Right lung (tissue), 10 donors: ENCODE measurements around the gene CASKIN1. TPM values are rescaled to one million over a fixed set of nuclear protein-coding genes. Genes with fewer than 3 reads are reported as not detected.
"Not testable (repeated sequence)": the region's sequence is repeated elsewhere in the genome, so short reads cannot be mapped to it uniquely, and the experiment has no call there.

ENCODE experiments used
- DNase-seq, 2 donors: peaks; one replicate each; pipeline ENCODE4 v3.0.0-alpha.2; 2013
- long read RNA-seq, 8 donors: transcript quantifications; one replicate each; lab custom pipeline, GENCODE V29; 2026
- polyA plus RNA-seq, 5 donors: library from polyadenylated mRNA; unstranded; fragments of 120-200 nt; gene quantifications; one replicate each; pipeline versions ENCODE4 v1.2.1 to v1.2.3, GENCODE V29; 2013; ENCODE audit warnings: inconsistent platforms in 1 of 5, low replicate concordance in 1 of 5; ENCODE audit not compliant: insufficient read length in 5 of 5, insufficient read depth in 1 of 5

The CASKIN1 gene, protein sequence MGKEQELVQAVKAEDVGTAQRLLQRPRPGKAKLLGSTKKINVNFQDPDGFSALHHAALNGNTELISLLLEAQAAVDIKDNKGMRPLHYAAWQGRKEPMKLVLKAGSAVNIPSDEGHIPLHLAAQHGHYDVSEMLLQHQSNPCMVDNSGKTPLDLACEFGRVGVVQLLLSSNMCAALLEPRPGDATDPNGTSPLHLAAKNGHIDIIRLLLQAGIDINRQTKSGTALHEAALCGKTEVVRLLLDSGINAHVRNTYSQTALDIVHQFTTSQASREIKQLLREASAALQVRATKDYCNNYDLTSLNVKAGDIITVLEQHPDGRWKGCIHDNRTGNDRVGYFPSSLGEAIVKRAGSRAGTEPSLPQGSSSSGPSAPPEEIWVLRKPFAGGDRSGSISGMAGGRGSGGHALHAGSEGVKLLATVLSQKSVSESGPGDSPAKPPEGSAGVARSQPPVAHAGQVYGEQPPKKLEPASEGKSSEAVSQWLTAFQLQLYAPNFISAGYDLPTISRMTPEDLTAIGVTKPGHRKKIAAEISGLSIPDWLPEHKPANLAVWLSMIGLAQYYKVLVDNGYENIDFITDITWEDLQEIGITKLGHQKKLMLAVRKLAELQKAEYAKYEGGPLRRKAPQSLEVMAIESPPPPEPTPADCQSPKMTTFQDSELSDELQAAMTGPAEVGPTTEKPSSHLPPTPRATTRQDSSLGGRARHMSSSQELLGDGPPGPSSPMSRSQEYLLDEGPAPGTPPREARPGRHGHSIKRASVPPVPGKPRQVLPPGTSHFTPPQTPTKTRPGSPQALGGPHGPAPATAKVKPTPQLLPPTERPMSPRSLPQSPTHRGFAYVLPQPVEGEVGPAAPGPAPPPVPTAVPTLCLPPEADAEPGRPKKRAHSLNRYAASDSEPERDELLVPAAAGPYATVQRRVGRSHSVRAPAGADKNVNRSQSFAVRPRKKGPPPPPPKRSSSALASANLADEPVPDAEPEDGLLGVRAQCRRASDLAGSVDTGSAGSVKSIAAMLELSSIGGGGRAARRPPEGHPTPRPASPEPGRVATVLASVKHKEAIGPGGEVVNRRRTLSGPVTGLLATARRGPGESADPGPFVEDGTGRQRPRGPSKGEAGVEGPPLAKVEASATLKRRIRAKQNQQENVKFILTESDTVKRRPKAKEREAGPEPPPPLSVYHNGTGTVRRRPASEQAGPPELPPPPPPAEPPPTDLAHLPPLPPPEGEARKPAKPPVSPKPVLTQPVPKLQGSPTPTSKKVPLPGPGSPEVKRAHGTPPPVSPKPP (N-terminal part only)
- under 1 TPM; 0.16 to 0.85 (median 0.50) TPM for polyA plus RNA-seq
- long read RNA-seq, donor 1 = 0 reads
- long read RNA-seq, donor 2 = 0 reads
- long read RNA-seq, donor 3, partial matches to known transcripts = 21 of 21 reads
- long read RNA-seq, donor 3, other reads (novel, unspliced or antisense) = 0 of 21 reads
- long read RNA-seq, donor 4, partial matches to known transcripts = 19 of 19 reads
- long read RNA-seq, donor 4, other reads (novel, unspliced or antisense) = 0 of 19 reads
- long read RNA-seq, donor 5 = 0 reads
- long read RNA-seq, donor 6, partial matches to known transcripts = 30 of 51 reads
- long read RNA-seq, donor 6, other reads (novel, unspliced or antisense) = 21 of 51 reads
- long read RNA-seq, donor 7 = 0 reads
- long read RNA-seq, donor 8 = 0 reads

DNA sequence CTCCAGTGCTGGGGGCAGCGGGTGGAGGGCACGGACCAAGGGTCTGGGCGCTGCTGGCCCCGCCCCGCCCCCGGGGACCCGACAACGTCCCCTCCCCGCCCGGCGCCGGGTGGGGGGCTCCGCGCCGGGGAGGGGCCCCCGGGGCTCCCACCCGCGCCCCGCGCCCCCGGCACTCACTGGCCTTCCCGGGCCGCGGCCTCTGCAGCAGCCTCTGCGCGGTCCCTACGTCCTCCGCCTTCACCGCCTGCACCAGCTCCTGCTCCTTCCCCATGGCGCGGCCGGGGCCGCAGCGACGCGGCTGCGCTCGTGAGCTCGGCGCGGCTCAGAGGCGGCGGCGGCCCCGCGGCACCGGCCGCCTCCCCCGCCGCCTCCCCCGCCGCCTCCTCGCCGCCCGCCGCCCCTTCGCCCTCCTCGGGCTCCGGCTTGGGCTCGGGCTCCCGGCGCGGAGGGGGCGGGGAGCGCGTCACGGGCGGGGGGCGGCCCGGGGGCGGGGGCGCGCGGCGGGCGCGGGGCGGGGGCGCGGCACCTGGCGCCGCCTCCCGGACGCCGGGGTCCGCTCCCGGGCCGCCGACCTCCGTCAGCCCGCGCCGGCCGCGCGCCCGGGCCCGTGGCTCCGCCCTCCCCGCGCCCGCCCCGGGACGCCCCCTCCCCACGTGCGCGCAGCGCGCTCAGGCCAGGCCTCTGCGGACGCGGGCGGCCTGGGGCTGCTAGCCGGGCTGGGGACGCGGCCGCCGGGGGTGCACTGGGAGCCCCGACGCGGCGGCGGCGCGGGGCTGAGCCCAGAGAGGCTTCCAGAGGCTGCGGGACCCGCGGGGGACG lies at the start of gene CASKIN1:
Gene CASKIN1 (minus strand): TSS at position 444 of the 819 bp plus-strand sequence. CDS start 173 bp downstream, at position 271.
- DNase-seq = no peak

DNA sequence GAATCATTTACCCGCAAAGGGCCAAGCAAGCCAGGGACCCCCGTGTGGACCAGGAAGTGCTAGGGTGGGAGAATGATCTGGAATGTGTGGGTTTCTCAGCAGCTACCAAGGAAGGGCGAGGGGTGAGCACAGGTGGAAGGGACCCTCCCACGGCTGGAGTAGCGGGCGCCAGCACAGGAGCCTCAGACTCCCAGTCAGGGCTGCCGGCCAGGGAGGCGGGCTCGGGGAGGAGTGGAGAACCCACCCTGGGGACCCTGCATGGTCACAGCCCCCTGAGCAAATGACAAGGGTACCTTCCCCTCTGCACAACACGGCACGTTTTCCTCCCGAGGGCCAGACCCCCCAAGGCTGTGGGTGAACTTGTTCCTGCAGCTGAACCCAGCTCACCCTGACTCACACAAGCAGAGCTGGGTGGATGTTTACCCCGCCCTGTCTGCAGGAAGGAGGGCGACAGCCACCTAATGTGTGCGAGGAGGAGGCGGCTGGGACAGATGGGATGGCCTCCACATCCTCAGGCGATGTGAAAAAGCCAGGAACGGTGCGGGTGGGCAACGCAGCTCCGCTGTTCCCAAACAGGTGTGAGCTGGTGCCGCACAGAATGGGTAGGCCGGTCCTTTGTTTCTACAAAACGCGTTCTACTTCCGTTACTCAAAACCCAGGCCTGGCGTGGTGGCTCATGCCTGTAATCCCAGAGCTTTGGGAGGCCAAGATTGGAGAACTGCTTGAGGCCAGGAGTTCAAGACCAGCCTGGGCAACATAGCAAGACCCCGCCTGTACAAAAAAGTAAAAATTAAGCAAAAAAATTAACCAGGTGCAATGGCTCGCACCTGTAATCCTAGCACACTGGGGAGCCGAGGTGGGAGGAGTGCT lies 48.8 kb upstream of the CASKIN1 start:
- DNase-seq = no peak

DNA sequence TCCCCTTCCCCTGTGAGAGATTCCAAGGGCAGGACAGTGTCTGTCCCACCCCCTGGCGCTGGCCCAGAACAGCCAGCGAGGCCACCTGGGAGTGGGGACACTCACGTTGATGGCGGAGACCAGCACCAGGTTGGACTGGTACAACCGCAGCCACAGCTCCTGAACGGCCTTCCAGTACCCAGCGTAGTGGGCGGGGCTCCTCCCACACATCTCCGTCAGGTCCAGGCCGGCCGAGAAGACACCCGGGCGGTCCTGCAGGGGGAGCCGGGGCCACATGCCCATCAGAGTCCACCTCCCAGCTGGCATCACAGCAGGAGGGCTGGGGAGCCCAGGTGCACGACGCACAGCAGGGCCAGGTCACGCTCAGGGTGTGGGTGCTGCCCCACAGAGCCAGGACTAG lies 47.9 kb upstream of the CASKIN1 start:
- DNase-seq = no peak

DNA sequence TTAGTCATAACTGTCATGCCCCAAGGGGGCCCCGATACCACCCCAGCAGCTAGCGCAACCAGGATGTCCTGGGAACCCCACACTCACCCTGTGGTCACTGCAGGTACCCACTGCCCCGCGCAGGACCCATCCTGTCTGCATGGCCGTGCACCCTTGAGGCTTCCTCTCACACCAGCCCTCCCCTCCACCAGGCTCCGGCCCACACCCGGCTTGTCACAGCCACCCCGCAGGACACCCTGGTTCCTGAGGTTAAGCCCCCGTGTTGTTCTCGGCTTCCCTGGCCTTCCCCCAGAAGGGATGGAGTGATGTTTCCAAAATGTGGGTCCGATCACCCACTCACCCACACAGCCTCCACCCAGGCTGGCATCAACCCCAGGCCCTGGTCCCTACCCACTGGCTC lies 47.4 kb upstream of the CASKIN1 start:
- DNase-seq = no peak

DNA sequence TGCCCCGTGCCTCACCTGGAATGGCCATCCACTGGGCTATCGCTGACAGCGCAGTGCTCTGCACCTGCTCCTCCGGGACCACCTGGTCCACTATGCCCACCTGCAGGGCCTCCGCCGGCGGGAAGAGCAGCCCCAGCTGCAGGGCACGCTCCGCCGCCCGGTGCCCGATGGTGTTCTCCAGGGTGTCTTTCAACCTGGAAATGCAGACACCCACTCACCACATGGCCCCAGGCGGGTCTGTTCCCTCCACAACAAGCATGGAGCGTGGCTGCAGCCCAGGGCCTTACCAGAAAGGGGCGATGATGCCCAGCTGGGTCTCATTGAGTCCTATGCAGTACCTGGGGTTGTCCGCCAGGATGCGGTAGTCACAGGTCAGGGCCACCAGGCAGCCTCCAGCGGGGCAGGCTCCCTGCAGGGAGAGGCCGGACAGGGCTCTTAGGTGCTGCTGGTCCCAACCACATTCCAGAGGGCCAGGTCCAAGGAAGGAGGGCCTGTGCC lies 46.7 kb upstream of the CASKIN1 start:
- DNase-seq = no peak

DNA sequence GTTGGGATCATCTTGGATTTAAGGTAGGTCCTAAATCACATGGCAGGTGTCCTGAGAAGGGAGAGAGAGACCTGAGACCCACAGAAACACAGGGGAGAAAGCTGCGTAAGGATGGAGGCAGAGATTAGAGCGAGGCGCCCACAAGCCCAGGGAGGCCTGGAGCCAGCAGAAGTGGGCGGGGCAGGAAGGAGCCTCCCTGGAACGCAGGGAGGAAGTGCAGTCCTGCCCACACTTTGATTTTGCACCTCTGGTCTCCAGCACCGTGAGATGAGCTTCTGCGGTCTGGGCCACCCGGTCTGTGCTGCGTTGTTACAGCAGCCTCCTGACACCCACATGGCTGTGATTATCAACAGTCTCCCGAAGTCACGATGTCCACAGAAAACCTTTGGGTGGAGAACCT lies 46.2 kb upstream of the CASKIN1 start:
- no peak for DNase-seq

DNA sequence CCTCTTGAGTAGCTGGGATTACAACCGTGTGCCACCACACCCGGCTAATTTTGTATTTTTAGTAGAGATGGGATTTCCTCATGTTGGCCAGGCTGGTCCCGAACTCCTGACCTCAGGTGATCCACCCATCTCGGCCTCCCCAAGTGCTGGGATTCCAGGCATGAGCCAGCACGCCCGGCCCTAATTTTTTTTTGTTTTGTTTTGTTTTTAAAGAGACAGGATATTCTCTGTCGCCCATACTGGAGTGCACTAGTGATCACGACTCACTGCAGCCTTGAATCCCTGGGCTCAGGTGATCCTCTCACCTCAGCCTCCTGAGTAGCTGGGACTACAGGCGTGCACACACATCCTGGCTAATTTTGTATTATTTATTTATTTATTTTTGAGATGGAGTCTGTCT lies 43.9 kb upstream of the CASKIN1 start:
- DNase-seq = not testable (repeated sequence)

DNA sequence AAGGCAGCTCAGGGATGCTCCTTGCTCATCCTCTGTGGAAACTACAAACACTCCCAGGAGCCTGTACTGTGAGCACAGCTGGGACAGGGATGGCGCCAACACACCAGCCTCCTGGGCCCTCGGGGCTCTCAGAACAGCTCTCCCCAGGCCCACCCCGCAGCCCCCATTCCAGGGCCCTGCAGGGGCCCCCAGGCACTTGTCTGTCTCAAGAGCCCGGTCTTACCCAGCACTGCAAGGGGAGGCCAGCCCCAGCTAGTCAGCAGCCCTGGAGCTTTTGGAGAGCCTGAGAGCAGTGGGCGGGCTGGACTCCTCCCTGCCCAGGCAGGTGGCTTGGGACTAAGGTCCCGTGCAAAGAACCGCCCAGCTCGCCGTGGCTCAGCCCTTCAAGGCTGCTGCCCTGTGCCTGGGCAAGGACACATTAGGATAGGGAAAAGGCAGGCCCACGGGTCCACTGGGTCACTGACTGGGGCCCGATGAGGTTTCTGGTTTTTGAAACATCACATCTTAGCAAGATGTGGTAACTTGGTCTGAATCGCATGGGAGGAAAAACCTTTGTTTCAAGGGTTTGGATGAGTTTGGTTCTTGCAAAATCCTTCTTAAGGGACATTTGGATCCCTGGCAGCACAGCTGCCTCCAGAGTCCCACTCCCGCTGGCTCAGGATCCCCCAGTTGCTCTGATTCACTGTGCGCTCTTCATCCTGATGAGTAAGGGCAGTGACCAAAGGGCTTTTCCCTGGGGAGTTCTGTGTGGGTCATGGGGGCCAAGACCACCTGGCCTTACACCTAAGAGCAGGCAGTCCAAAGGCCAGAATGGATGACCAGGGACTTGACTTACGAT lies 42.7 kb upstream of the CASKIN1 start:
- no peak for DNase-seq

DNA sequence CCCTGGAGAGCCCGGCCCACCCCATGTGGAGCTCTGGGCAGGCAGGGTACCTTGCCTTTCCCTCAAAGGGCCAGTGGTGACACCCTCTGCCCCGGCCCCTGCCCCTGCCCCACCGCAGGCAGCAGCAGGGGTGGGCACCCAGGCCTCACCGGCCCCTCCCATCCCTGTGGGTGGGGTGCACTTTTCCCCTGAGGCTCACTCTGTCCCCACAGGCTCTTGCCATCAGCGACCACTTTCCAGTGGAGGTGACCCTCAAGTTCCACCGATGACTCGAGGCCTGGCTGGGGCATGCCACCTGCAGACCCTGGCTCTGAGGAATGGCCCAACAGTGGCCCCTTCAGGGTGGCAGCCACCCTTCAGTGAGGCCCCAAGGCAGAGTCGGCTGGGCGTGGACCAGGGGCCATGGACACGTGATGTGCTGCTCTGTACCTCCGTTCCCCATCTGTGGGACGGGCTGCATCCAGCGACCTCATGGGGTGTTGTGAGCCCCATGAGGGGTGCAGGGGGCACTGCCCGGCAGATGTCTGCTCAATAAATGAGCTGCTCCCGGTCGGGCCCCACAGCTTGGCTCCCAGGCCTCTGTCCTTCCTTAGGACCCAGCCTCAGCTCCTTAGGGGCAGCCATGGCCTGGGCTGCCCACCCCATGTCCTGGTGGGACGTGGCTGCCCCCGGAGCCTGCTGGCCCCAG lies 41.9 kb upstream of the CASKIN1 start:
- no peak for DNase-seq

DNA sequence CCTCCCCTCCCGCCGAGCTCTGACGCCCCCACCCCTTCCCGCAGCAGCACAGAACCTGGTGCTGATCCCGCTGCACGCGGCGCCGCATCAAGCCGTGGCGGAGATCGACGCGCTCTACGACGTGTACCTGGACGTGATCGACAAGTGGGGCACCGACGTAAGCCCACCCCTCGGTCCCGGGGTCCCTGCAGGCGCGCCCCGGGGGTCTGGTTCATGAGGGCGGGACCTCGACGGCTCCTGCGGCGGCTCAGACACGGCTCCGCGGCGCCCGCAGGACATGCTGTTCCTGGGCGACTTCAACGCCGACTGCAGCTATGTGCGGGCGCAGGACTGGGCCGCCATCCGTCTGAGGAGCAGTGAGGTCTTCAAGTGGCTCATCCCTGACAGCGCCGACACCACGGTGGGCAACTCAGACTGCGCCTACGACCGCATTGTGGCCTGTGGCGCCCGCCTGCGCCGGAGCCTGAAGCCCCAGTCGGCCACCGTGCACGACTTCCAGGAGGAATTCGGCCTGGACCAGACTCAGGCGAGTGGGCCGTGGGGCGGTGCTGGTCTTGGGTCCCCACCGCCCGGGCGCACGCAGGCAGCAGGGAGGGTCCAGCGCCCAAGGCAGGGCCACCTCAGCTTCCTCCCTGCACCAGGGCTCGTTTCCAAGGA lies 41.2 kb upstream of the CASKIN1 start:
- no peak for DNase-seq

DNA sequence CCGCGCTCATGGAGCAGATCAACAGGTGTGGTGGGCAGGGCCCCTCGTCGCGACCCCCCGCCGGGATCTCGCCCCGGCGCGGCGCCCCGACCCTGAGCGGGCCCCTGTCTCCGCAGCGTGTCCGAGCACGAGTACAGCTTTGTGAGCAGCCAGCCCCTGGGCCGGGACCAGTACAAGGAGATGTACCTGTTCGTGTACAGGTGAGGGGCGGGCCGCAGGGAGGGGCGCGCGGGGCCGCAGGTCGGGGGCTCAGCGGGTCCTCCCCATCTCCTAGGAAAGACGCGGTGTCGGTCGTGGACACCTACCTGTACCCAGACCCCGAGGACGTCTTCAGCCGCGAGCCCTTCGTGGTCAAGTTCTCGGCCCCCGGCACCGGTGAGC lies 40.7 kb upstream of the CASKIN1 start:
- DNase-seq = no peak

DNA sequence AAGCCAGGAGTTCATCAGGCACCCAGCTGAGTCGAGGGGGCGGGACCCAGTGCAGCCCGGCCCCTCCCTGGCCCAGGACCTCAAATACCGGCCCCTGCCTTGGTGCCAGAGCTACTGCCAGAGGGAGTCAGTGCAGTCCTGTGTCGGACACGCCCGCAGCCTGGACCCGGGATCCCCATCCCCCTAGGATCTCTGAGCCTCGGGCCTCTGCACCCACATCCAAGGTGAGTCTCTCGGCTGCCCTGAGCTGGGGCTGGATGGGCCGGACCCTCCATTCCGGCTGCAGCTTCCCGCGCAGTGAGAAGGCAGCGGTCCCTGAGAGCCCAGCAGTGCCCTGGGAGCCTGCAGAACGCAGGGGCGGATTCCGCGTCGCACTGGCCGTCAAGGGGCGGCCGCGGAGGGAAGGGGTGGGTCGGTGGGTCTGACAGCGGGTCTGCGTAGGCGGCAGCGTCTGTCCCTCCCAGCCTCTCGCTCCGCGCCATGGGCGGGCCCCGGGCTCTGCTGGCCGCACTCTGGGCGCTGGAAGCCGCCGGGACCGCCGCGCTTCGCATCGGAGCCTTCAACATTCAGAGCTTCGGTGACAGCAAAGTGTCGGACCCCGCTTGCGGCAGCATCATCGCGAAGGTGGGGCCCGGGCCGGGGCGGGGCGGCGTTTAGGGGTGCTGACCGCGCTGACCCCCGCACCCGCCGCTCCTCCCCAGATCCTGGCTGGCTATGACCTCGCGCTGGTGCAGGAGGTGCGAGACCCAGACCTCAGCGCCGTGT lies 40.1 kb upstream of the CASKIN1 start, which contains the start of gene DNASE1L2:
Gene DNASE1L2 (plus strand): TSS at position 108 of the 765 bp plus-strand sequence. CDS start 373 bp downstream, at position 481.
- DNase-seq = no peak

DNA sequence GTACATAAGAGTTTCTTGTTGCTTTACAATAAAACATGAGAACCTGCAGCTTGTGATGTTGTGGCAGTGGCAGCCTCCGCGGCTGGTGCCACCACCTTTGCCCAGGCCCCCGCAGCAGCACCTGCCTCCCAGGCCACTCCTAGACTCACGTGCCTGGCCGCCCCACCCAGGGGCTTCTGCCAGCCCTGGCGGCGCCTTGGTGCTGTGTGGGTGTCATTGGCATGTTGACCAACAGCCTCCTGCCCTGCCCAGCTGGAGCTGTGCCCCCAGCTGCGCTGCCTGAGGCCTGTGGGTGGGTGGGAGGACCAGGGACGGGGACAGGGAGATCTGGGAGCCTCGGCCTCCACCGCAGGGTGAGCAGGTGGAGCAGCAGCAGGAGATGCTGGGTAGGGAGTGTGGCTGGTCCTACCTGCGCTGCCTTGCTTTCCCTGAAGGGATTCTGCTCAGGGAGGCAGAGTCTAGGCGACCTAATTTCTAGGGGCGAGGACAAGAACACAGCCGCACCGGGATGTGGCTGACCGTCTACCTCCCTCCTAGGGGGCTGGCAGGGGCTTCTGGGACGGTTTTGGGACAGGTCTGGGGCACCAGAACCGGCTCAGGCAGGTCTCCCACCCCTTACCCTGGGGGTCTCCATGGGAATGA lies 39.4 kb upstream of the CASKIN1 start:
- no peak for DNase-seq

DNA sequence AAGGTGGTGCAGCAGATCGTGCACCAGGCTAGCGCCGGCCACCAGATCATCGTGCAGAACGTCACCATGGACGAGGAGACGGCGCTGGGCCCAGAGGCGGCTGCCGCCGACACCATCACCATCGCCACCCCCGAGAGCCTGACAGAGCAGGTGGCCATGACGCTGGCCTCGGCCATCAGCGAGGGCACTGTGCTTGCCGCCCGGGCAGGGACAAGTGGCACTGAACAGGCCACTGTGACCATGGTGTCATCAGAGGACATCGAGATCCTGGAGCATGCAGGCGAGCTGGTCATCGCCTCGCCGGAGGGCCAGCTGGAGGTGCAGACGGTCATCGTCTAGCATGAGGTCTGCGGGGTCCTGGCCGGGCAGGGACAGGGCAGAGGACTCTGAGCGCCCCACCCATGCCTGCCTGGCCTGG lies 38.8 kb upstream of the CASKIN1 start:
- DNase-seq = no peak

DNA sequence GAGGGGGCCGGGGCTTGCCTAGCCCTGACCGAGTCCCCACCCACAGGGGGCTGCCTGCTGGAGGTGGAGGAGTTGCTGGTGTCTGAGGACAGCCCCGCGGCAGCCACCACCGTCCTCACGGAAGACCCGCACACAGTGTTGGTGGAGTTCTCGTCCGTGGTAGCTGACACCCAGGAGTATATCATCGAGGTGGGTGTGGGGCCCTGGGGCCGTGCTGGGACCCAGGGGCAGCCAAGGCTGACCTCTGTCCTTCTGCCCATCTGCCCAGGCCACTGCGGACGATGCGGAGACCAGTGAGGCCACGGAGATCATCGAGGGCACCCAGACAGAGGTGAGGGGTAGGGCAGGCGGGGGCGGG lies 38.4 kb upstream of the CASKIN1 start:
- no peak for DNase-seq
